GM06990 (cell line): Measurements from ENCODE around the gene HS3ST5.
A peak's percentile ranks its signal among the peaks of the same experiment; 100 is the strongest.

Experiments
- DNase-seq: peaks from one replicate; pipeline ENCODE4 v3.0.0-alpha.2; 2011; ENCODE audit not compliant: insufficient read length; ENCODE audit errors: extremely low read depth
- H3K27me3 ChIP-seq: replicated peaks from 2 replicates; pipeline ENCODE4 v1.6.0; 2011; ENCODE audit warnings: low read length; ENCODE audit not compliant: control insufficient read depth, insufficient read depth
- H3K36me3 ChIP-seq: 2 replicates; pipeline ENCODE4 v1.5.1; 2011; ENCODE audit warnings: low read length; ENCODE audit not compliant: control insufficient read depth, insufficient read depth
- H3K4me3 ChIP-seq: replicated peaks from 2 replicates; pipeline ENCODE4 v1.5.1; 2011; ENCODE audit warnings: low read depth, mild to moderate bottlenecking, control low read depth, low read length
- TF ChIP-seq, protein P1 (sequence below): IDR thresholded peaks from 2 replicates; pipeline ENCODE4 v1.5.1; 2011; ENCODE audit warnings: low read length, control low read depth, mild to moderate bottlenecking, inconsistent platforms; ENCODE audit not compliant: insufficient read depth, poor library complexity, severe bottlenecking

Gene HS3ST5

DNA sequence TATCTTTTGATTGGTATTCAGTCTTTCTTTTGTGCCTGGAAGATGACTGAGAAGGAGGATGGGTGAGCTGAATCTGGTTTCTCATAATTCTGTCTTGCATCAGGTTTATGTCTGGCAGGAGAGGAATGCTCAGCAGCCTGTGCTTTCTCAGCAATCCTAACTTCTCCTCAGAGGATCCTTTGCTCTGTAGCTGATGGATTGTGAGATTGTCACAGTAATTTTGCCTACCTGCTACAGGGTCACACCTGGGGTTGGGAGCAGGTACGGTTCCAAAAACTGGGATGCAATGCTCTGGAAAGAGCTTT is 2.1 kb upstream of the HS3ST5 start:
- no peaks in the 10 kb centered on the region for H3K36me3 ChIP-seq
- H3K4me3 ChIP-seq = no peak overlapping the region
- no peak for DNase-seq
- TF ChIP-seq, protein P1, sequence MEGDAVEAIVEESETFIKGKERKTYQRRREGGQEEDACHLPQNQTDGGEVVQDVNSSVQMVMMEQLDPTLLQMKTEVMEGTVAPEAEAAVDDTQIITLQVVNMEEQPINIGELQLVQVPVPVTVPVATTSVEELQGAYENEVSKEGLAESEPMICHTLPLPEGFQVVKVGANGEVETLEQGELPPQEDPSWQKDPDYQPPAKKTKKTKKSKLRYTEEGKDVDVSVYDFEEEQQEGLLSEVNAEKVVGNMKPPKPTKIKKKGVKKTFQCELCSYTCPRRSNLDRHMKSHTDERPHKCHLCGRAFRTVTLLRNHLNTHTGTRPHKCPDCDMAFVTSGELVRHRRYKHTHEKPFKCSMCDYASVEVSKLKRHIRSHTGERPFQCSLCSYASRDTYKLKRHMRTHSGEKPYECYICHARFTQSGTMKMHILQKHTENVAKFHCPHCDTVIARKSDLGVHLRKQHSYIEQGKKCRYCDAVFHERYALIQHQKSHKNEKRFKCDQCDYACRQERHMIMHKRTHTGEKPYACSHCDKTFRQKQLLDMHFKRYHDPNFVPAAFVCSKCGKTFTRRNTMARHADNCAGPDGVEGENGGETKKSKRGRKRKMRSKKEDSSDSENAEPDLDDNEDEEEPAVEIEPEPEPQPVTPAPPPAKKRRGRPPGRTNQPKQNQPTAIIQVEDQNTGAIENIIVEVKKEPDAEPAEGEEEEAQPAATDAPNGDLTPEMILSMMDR = no peak
- H3K27me3 ChIP-seq = peaks cover 4% of the 10 kb centered on the region

DNA sequence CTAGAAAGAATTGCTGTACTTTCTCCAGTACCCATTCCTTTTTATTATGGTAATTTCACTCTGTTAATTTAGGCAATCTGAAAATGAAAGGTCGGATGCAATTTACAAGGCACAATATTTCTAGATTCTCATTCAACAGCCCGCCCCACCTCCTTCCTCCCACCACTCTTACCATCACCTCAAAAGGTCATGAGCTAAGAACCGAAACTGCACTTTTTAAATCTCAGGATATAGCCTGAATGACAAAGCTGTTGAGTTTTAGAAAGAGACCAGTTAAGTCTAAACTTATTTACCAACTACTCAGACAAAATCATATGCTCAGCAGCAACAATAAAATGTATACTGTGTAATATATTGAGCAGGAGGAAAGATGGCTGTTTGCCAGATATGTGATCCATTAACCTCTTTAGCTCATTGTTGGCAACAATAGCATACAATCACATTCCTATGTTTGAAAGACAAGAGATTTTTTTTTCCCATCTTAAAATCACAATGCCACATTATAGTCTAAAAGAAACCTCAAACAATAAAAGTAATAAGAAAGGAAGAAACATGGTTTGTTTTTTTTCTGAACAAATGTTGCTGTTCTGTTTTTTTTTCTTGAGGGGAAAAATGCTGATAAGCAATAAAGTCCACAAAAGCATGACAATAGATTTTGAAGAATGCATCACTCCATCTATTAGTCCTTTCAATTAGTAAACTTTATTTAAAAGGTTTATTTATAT is 1.6 kb upstream of the HS3ST5 start:
- TF ChIP-seq, protein P1 = no peak
- DNase-seq = no peak
- H3K36me3 ChIP-seq = no peaks in the 10 kb centered on the region
- no peak overlapping the region for H3K4me3 ChIP-seq
- H3K27me3 ChIP-seq = peaks cover 4% of the 10 kb centered on the region

DNA sequence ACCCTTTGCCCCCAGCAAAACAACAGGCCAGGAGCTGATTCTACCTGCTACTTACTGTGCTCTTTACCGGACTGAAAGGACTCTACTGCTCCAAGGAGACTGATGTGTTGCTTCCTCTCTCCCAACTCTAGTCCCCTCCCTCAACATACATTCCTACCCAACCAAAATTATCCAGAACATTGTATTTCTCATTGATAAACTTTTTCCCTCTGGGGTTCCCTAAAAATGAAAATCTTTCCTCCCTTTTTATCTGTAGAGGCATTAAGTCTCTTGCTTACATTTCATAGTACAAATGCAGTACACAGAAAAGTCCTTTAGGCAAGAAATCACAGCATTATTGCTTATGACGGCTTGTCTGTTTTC is 940 bp upstream of the HS3ST5 start:
- H3K27me3 ChIP-seq = peaks cover 4% of the 10 kb centered on the region
- TF ChIP-seq, protein P1 = no peak
- no peaks in the 10 kb centered on the region for H3K36me3 ChIP-seq
- no peak overlapping the region for H3K4me3 ChIP-seq
- DNase-seq = no peak

DNA sequence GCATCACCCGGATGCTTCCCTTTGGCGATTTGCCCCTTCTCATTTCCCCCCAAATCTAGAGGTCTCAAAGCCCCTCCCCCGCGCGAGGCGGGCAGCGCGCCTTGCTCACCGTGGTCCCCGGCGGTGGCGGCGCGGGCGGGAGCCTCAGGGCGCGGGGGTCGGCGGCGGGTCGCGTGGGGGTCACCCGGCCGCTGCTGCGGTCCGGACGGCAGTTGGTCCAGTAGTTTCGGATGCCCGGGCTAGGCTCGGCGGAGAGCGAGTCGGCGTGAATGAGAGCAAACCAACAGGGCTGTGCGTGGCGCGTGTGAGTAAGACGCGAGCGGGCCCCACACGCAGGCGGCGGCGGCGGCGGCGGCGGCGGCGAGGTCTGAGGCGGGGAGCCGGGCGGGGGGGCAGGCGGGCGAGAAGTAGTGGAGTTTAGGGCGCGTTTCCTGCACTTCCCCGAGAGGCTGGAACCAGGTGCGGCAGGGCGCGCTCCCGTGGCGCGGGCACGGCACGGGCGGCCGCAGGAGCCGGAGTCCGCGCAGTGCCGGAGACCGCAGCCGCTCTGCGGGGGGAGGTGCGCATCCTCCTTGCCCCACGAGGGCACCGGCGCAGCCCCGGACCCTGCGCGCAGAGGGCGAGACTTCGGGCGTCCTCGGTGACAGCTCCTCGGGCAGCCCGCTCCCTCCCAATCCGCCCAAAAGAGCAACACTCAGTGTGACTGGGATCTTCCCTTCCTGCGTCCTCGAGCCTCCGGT is 567 bp downstream of the HS3ST5 start:
- Histone ChIP-seq H3K27me3 (peaks cover 4% of the 10 kb centered on the region), H3K4me3 (peak overlapping the region; percentile 31), H3K36me3 (no peaks in the 10 kb centered on the region)
- DNase-seq = peak; percentile 26
- TF ChIP-seq, protein P1 = no peak

DNA sequence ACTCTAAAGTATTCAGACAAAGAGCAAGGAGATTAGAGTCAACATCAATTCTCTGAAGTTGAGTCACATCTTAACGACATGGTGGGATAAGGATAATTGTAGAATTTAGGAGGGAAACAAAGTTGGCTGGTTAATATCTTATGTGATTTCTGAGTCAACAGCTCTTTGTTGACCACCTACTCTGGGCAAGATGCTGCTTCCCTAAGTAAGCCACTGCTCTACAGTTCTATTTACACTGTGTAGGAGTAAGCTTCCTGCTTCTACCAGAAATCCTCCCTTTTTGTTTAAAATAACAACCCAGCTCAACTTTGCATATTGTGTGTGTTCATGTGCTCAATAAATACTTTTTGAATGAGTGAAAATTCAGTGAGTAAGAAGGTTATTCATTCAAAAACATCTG is 3.1 kb downstream of the HS3ST5 start:
- Histone ChIP-seq H3K4me3 (no peak overlapping the region), H3K36me3 (no peaks in the 10 kb centered on the region), H3K27me3 (peaks cover 4% of the 10 kb centered on the region)
- TF ChIP-seq, protein P1 = no peak
- DNase-seq = no peak
